Measurements from ENCODE around the gene ZNF24. TPM values are rescaled to one million over a fixed set of nuclear protein-coding genes. Genes with fewer than 3 reads are reported as not detected.

ZNF24 gene
- total and polyA plus RNA-seq, 2 of the 4 experiments (the other 2 are of a cell fraction) = 7.6 to 20.8 TPM

- Histone ChIP-seq H4K5ac (ENCODE audit: low read depth, low read length) (peak overlapping the region; percentile 76), H3K4me1 (ENCODE audit: control insufficient read depth, insufficient read depth, low read length) (peaks cover 2% of the 10 kb centered on the region; the same call in 1 of the 2 replicates), H3K27ac (ENCODE audit: insufficient read depth, low read length) (peak overlapping the region; percentile 58), H2BK20ac (ENCODE audit: low read depth, low read length) (no peak overlapping the region), H3K18ac (ENCODE audit: low read depth, low read length) (peak overlapping the region; percentile 79), H3K23ac (ENCODE audit: low read depth, low read length) (peak overlapping the region; percentile 81; the same call in 1 of the 2 replicates), H3K4me3 (ENCODE audit: insufficient read depth, low read depth, low read length) (peak overlapping the region; percentile 63), H3K36me3 (ENCODE audit: control insufficient read depth, insufficient read depth, low read length) (peaks cover 2% of the 10 kb centered on the region; the same call in 1 of the 2 replicates), H3K56ac (ENCODE audit: extremely low read depth, insufficient read depth, low read length) (peak overlapping the region; percentile 64), H2AK9ac (replicated peaks; ENCODE audit: low read depth, low read length, poor library complexity) (peak overlapping the region; percentile 80), H2BK15ac (ENCODE audit: low read depth, low read length) (peak overlapping the region; percentile 3; the same call in 1 of the 3 replicates), H3K27me3 (ENCODE audit: control insufficient read depth, insufficient read depth, low read length) (no peaks in the 10 kb centered on the region), H2AFZ (replicated peaks; ENCODE audit: low read length, poor library complexity) (peak overlapping the region; percentile 91), H3K4me2 (ENCODE audit: low read depth, low read length) (peak overlapping the region; percentile 81), H2BK120ac (ENCODE audit: low read depth, low read length) (peak overlapping the region; percentile 33; the same call in 1 of the 2 replicates), H3K79me1 (ENCODE audit: low read depth in 1 of 2, low read length in 2 of 2) (peaks cover 27 to 51% of the 10 kb centered on the region in 2 experiments), H4K20me1 (ENCODE audit: insufficient read depth, low read length) (no peaks in the 10 kb centered on the region), H3K9ac (ENCODE audit: low read depth, low read length) (peak overlapping the region; percentile 72), H3K9me1 (ENCODE audit: insufficient read depth, low read length) (peaks cover 2% of the 10 kb centered on the region; the same call in 1 of the 2 replicates), H2BK5ac (ENCODE audit: low read depth, low read length, poor library complexity, severe bottlenecking) (peak overlapping the region; percentile 80), H3K14ac (replicated peaks; ENCODE audit: low read depth, low read length) (peak overlapping the region; percentile 97), H2AK5ac (ENCODE audit: low read depth, low read length) (peak overlapping the region; percentile 24; the same call in 1 of the 2 replicates), H4K8ac (ENCODE audit: low read depth in 2 of 2, low read length in 2 of 2) (peak overlapping the region; percentile 68 to 94), H3K9me3 (ENCODE audit: control insufficient read depth, insufficient read depth, low read length) (peaks cover 4% of the 10 kb centered on the region; the same call in 1 of the 2 replicates), H3K4ac (ENCODE audit: low read depth, low read length) (peak overlapping the region; percentile 75), H4K91ac (ENCODE audit: insufficient read depth, low read depth, low read length) (peak overlapping the region; percentile 74)
- dilution Hi-C loops (cut with HindIII; ENCODE audit: low sequenced_read_pairs, unreplicated experiment) (no loop called here), intact Hi-C loops (cut with micrococcal nuclease) (loop anchor here (5.0 kb wide), 1 partner anchor 47 kb away; the partner anchor contains the start of gene ZNF397), in situ Hi-C loops (cut with MboI; ENCODE audit: low sequenced_read_pairs) (loop anchor here (5.0 kb wide), 1 partner anchor 47 kb away; the partner anchor contains the start of gene ZNF397)
- TF ChIP-seq ELK1 (IDR thresholded peaks at IDR 0.05; ENCODE audit: borderline replicate concordance, low read depth, low read length) (no peak), CEBPB (IDR thresholded peaks at IDR 0.05; ENCODE audit: low read depth, low read length) (no peak), SMC3 (IDR thresholded peaks at IDR 0.05; ENCODE audit: low read depth, low read length) (no peak), RFX5 (IDR thresholded peaks at IDR 0.05; ENCODE audit: low read depth, low read length) (no peak), MAZ (IDR thresholded peaks at IDR 0.05; ENCODE audit: borderline replicate concordance, low read depth, low read length) (no peak), NFE2L2 (IDR thresholded peaks at IDR 0.05; ENCODE audit: low read depth, low read length) (no peak)
- WGBS, 2 experiments (ENCODE audit: extremely low coverage in 2 of 2, insufficient read length in 1 of 2) = no CpG with 5 or more reads among the region's 8 CpGs
- BruUV-seq (replicated peaks) = TSS peak; percentile 78
- DNase-seq (no peak), ATAC-seq (ENCODE audit: low read depth) (peak; percentile 31)
- ChIA-PET CTCF (no interaction called here), POLR2A (ENCODE audit: unreplicated experiment) (no interaction called here)
Measured at GRCh38 chr18:35289727-35290093, 54.5 kb downstream of the ZNF24 start.
